SKM-1 (cell line): ENCODE data around the gene NKD2.
"Not testable (repeated sequence)": the region's sequence is repeated elsewhere in the genome, so short reads cannot be mapped to it uniquely, and the experiment has no call there.

Experiments used
- DNase-seq: peaks from one replicate; lab custom pipeline; 2025; ENCODE audit not compliant: unreplicated experiment; lab: John Stamatoyannopoulos, UW

The NKD2 gene

GRCh38 chr5:999724-1000123 is 8.9 kb upstream of the NKD2 start:
- DNase-seq = no peak

GRCh38 chr5:1000329-1000728 is 8.3 kb upstream of the NKD2 start:
- no peak for DNase-seq

DNA sequence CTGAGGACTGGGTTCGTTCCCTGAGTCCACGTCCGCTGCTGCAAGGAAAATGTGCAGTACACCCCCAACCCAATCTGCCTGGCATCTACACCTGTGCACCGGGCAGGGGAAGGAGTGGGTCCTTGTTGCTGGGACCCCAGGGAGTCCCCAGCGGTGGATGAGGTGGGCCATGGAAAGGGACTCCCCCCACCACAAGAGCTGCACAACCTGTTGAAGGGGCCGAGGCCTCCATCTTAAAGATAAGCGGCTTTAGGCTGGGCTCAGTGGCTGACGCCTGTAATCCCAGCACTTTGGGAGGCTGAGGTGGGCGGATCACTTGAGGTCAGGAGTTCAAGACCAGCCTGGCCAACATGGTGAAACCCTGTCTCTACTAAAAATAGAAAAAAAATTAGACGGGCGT is 7.8 kb upstream of the NKD2 start:
- DNase-seq = not testable (repeated sequence)

GRCh38 chr5:1001406-1002270 is 7.0 kb upstream of the NKD2 start:
- DNase-seq = no peak

- DNase-seq = no peak
Observed at GRCh38 chr5:1002271-1002546, 6.4 kb upstream of the NKD2 start.

- no peak for DNase-seq
Observed at GRCh38 chr5:1002836-1003235, 5.8 kb upstream of the NKD2 start.

- no peak for DNase-seq
Observed at GRCh38 chr5:1003296-1003937, 5.2 kb upstream of the NKD2 start.

GRCh38 chr5:1004461-1005248 is 3.9 kb upstream of the NKD2 start:
- DNase-seq = no peak

GRCh38 chr5:1005249-1005851 is 3.3 kb upstream of the NKD2 start:
- DNase-seq = no peak

GRCh38 chr5:1005904-1006655 is 2.5 kb upstream of the NKD2 start:
- DNase-seq = no peak

DNA sequence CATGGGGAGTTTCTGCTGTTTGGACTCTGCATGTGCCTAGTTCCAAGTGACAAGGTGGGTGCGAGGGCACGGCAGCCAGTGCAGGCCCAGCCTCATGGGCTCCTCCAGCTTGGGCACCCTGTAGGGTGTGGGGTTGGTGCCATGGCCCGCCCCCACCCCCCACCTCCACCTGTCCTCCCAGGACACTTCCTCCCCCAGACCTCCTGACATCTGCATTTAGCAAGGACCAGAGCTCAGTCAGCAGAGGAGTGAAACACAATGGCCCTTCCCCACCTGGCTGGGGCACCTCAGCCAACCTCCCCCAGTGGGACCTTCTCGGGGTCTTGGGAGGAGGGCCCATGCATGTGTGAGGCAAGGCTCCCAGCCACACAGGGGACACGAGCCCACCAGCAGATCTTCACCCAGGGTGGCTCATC is 1.9 kb upstream of the NKD2 start:
- DNase-seq = no peak

DNA sequence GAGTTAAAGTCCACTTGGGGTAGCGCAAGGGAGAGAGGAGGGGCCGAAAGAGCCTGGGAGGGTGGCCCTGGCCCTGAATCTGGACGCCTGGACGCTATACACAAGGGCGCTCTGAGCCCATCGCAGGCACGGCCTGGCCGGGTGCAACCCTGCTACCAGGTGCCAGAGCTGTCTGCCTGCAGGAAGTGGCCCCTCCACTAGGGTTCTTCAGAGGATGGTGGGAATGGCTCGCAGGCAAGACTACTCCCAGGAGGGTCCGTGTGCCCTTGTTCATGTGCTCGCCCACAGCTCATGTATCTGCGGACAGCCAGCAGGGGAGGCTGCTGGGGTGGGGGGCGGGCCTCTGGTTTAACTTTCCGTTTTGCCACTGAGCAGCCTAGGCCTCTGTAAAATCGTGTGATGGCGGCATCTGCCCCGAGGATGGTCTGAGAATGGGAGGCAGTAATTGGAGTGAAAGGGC is 1.4 kb upstream of the NKD2 start:
- DNase-seq = no peak

DNA sequence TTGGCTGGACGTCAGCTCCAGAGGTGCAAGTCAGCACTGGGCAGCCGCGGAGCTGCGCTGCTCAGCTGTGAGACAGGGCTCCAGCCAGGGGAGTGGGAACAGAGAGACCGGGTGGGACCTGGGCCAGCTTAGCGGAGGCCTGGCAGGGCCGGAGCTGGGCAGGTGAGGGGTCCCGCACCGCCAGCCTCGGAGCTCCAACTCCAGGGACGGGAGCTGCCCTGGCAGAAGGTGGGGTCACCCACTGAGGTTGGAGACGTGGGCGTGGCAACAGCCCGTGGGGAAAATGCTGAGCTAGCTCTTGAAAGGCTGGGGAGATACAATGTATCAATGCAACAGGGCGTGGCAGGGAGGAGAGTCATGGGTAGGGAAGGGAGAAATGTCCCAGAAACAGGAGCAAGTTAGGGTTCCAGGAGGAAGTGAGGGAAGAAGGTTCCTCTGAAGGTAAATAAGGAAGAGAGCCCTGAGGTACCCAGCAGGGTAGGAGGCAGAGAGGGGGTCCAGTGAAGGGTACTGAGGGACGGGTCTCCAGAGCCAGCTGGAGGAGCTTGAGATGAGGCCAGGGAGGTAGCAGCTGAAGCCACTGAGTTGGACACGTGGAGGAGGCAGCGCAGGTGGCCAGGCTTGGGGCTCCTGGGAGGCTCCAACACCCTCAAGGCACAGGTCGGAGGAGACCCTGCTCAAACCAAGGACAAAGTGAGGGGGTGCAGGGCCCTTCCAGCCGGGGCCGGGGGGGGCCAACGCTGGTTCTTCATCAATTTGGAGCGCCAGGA is 736 bp upstream of the NKD2 start:
- DNase-seq = no peak

- DNase-seq = no peak
Observed at GRCh38 chr5:1009359-1010180, 968 bp downstream of the NKD2 start.

DNA sequence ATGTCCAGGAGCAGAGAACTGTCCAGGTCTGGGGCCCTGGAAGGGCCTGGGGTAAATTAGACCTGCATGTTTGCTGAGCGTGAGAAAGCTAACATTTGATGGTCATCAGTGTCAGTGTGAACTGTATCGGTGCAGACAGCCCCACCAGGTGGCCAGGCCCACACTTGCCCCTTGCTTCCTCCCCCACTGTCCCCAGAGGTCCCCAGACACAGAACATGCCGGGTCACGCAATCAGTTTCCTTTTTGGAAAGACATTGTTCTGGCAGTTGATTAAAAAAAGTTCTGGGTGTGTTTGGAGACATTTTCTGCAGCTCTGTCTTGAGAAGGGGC is 1.5 kb downstream of the NKD2 start:
- DNase-seq = no peak

DNA sequence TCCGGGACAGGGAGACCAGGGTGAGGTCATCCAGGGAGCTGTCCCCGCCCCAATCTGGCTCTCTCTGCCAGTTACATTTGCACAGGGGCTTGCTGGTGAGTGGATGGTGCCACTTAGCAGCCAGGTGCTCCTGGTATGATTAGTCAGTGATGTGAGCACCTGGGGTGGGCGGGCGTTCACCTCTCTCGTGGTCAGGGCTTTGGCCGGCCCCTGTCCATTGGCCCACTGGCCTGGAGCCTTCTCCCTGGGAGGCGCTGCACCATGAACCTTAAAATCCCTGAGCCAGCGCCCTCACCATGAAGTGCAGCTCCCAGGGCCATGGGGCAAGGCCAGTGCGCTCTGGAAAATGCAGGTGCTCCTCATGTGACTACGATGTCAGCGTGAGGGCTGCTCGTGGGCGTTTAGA is 2.0 kb downstream of the NKD2 start:
- DNase-seq = no peak

DNA sequence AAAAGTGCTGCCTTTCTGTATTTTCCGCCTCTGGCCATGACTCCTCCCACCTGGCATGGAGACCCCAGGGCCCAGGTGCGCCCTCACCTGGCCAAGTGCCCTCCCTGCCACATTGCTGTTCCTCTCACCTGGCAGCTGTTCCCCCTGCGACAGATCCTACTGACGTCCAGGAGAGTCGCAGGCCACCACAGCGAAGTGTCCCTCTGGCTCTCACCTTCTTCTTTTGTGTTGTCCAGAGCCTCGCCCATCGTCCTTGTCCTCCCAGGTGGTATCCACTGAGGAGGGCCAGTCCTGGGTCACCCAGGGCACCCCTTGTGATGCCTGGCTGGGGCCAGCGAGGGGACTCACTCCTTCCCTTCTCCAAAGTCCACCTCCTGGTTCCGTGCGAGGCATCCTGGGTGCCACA is 2.6 kb downstream of the NKD2 start:
- no peak for DNase-seq

DNA sequence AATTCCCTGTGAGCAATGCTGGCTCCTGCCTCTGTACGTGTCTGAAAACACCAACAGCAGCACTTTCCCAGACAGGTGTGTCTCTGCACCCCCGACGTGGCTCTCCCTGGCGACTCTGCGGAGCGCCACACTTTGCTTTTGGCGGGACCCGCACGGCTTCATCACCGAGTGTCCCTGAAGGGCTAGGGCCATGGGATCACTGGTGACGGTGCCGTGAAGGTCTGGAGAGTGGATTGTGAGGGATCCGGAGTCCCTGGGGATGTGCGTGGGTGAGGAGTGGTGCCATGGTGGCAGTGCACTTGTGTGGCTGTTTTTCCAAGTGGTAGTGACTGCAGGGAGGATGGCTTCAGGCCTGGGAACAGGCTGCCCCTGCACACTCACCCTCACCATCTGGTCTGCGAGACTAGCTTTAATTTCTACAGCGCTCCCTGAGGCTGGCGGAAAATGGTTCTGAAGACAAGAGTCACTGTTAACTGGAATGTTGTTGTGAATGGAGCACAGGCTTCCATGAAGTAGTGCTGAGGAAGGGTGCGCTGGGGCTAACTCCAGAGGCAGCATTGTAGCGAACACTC is 3.2 kb downstream of the NKD2 start:
- DNase-seq = no peak

DNA sequence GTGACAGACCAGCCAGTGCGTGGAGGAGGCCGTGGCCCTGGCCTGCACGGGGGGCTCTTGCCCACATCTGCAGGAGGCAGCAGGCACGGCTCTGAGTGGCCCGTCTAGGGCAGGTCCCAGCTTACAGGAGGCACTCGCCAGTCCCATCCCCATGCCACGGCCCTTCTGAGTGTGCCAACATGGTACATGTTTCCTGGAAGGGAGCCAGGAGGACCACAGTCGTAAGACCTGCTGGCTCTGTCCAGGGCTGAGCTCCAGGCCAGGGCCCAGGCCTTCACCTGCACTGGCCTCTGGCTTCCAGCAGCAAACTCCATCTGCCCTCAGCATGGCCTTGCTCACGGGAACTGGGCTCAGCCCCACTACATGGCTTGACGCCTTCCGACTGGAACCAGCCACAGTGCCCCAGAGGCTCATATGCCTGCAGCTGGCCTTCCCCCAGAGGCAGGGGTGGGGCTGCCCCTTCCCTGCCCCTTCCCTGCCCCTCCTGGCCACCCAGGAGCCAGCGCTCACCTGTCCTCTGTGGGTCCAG is 3.8 kb downstream of the NKD2 start:
- no peak for DNase-seq
